Measurements from ENCODE around the gene SPANXN5. TPM values are rescaled to one million over a fixed set of nuclear protein-coding genes. Genes with fewer than 3 reads are reported as not detected.

Gene SPANXN5
- total and polyA plus RNA-seq, 2 experiments from 2014 or later: not detected

Small RNA genes within 50 kb of the gene (small RNA-seq; reads per million reads assigned to genes)
- not detected for gene AC244505.6 (ENCODE audit: low read depth, low replicate concordance)
- gene AC244505.7 (ENCODE audit: low read depth, low replicate concordance): not detected

Other genes starting within 250 kb of the SPANXN5 start
- not detected in 2 replicates for gene SSX7, start 142.5 kb downstream of the SPANXN5 start, total RNA-seq (2014; rRNA removed; shearing (Covaris generic))
- gene SSX7, start 142.5 kb downstream of the SPANXN5 start, polyA plus RNA-seq (2016; fragmentation: Nextera tagmentation; extraction: Ambion mirVana): not detected in 2 replicates
- gene SSX2, start 90.2 kb downstream of the SPANXN5 start, total RNA-seq (2014; rRNA removed; shearing (Covaris generic)): not detected in 2 replicates
- gene SSX2, start 90.2 kb downstream of the SPANXN5 start, polyA plus RNA-seq (2016; fragmentation: Nextera tagmentation; extraction: Ambion mirVana): not detected in 2 replicates
- gene SSX2B, start 46.2 kb downstream of the SPANXN5 start, total RNA-seq (2014; rRNA removed; shearing (Covaris generic)): not detected in 2 replicates
- not detected in 2 replicates for gene SSX2B, start 46.2 kb downstream of the SPANXN5 start, polyA plus RNA-seq (2016; fragmentation: Nextera tagmentation; extraction: Ambion mirVana)
- not detected in 2 replicates for gene XAGE5, start 13.9 kb upstream of the SPANXN5 start, total RNA-seq (2014; rRNA removed; shearing (Covaris generic))
- gene XAGE5, start 13.9 kb upstream of the SPANXN5 start, polyA plus RNA-seq (2016; fragmentation: Nextera tagmentation; extraction: Ambion mirVana): not detected in 2 replicates
- gene XAGE3, start 70.7 kb upstream of the SPANXN5 start, total RNA-seq (2014; rRNA removed; shearing (Covaris generic)): not detected in 2 replicates
- not detected in 2 replicates for gene XAGE3, start 70.7 kb upstream of the SPANXN5 start, polyA plus RNA-seq (2016; fragmentation: Nextera tagmentation; extraction: Ambion mirVana)
- 24.5 and 31.1 TPM in 2 replicates for gene FAM156B, start 99.9 kb upstream of the SPANXN5 start, total RNA-seq (2014; rRNA removed; shearing (Covaris generic))
- gene FAM156B, start 99.9 kb upstream of the SPANXN5 start, polyA plus RNA-seq (2016; fragmentation: Nextera tagmentation; extraction: Ambion mirVana): 17.1 and 22.6 TPM in 2 replicates
- gene FAM156A, start 161.1 kb upstream of the SPANXN5 start, total RNA-seq (2014; rRNA removed; shearing (Covaris generic)): 17.4 and 67.5 TPM in 2 replicates
- 19.8 and 31.7 TPM in 2 replicates for gene FAM156A, start 161.1 kb upstream of the SPANXN5 start, polyA plus RNA-seq (2016; fragmentation: Nextera tagmentation; extraction: Ambion mirVana)

Data from GM23248 (cell line).